Measurements from ENCODE around the gene MSI2.

Gene MSI2

GRCh38 chr17:57255776-57256681, at the start of gene MSI2:
Gene MSI2, plus strand, starts transcription at chr17:57256523. Its CDS starts 220 bp downstream, at chr17:57256743.
- H3K4me3 ChIP-seq (ENCODE audit: low read depth, low read length), result peak within 1 kb of the TSS; percentile 70
- TF ChIP-seq CTCF (IDR thresholded peaks at IDR 0.05; ENCODE audit: control insufficient read depth, extremely low read depth, insufficient read depth), result no peak
- peak; percentile 41 for DNase-seq (ENCODE audit: low read depth)

- no peak for DNase-seq (ENCODE audit: low read depth)
- no peak overlapping the region for H3K4me3 ChIP-seq (ENCODE audit: low read depth, low read length)
- no peak for TF ChIP-seq CTCF (IDR thresholded peaks at IDR 0.05; ENCODE audit: control insufficient read depth, extremely low read depth, insufficient read depth)
These were observed 49.4 kb upstream of the MSI2 start for GRCh38 chr17:57206928-57207327.

- H3K4me3 ChIP-seq (ENCODE audit: low read depth, low read length), result no peak overlapping the region
- TF ChIP-seq CTCF (IDR thresholded peaks at IDR 0.05; ENCODE audit: control insufficient read depth, extremely low read depth, insufficient read depth), result no peak
- no peak for DNase-seq (ENCODE audit: low read depth)
These were observed 48.9 kb upstream of the MSI2 start for GRCh38 chr17:57207396-57207795.

GRCh38 chr17:57210224-57210553, 46.1 kb upstream of the MSI2 start:
- DNase-seq (ENCODE audit: low read depth), result no peak
- H3K4me3 ChIP-seq (ENCODE audit: low read depth, low read length), result no peak overlapping the region
- no peak for TF ChIP-seq CTCF (IDR thresholded peaks at IDR 0.05; ENCODE audit: control insufficient read depth, extremely low read depth, insufficient read depth)

GRCh38 chr17:57210972-57211411, 45.3 kb upstream of the MSI2 start:
- H3K4me3 ChIP-seq (ENCODE audit: low read depth, low read length), result no peak overlapping the region
- TF ChIP-seq CTCF (IDR thresholded peaks at IDR 0.05; ENCODE audit: control insufficient read depth, extremely low read depth, insufficient read depth), result no peak
- DNase-seq (ENCODE audit: low read depth), result no peak

- no peak overlapping the region for H3K4me3 ChIP-seq (ENCODE audit: low read depth, low read length)
- no peak for DNase-seq (ENCODE audit: low read depth)
- no peak for TF ChIP-seq CTCF (IDR thresholded peaks at IDR 0.05; ENCODE audit: control insufficient read depth, extremely low read depth, insufficient read depth)
These were observed 44.8 kb upstream of the MSI2 start for GRCh38 chr17:57211543-57211942.

All from LNCaP clone FGC (cell line).